Hematopoietic multipotent progenitor cell treated with erythropoietin and hydrocortisone succinate and interleukin-3 and kit ligand, for 17 days (in vitro differentiated cells): Measurements from ENCODE around the gene PBRM1.

Source experiments
- DNase-seq: peaks from one replicate; pipeline ENCODE4 v3.0.0-alpha.2; 2015; ENCODE audit warnings: low spot score

The PBRM1 gene

DNA sequence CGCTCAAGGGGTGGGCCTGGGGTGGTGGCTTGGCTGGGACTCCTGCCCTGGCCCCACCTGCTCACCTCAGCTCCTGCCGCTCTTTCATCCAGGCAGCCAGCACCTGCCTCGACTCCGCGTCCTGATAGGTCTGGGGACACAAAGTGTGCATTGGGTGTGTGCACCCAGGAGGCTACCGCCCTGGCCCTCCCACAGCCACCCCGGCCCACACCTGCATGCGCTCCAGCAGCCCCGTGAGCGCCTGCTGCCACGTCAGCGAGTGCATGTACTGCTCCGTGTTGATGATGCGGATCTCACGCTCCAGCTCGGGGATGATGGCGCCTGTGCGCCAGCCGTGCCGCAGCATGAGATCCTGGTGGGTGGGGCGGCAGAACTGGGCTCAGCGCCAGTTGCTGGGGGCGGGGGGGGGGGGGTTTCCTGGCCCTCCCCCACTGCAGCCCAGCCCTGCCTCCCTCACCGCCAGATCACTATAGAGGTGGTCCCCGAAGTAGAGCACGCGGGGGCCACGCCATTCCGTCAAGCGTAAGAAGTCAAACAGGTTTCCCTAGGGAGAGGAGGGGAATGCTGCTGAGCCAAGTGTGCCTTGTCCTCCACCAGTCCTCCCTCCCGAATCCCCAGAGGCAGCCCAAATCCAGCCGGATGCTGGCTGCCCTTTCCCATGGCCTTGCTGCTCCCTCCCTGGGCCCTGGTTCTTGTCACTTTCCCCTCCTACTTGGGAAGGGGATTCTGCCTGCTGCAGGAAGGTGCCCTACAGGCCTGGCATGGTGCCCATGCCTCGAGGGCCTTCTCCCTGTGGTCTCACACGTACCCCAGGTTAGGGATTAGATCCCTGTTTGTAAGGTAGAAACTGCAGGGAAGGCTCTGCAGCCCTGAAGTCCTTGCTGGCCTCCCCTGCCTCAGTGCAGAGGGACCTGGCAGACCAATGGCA is 160.7 kb downstream of the PBRM1 start:
- no peak for DNase-seq

DNA sequence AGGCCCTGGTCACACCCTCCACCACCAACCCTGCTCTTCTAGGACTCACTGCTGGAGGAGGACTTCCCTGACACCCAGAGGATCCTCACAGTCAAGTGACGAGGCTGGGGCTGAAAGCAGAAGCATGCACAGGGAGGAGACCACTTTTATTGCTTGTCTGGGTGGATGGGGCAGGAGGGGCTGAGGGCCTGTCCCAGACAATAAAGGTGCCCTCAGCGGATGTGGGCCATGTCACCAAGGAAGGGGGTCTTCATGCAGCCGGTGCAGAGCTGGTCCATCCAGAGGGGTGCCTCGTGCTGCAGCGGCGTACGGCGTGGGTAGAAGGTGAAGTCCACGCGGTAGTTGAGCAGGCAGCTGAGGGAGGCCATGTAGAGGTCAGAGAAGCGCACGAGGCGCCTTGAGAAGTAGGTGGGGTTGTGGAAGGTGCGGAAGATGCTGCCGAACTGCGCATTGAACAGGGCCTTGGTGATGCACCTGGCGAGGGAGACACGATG is 161.4 kb downstream of the PBRM1 start:
- no peak for DNase-seq

GRCh38 chr3:52523386-52524257 is 162.1 kb downstream of the PBRM1 start:
- no peak for DNase-seq

- no peak for DNase-seq
These were observed 163.0 kb downstream of the PBRM1 start for GRCh38 chr3:52522651-52523251.

DNA sequence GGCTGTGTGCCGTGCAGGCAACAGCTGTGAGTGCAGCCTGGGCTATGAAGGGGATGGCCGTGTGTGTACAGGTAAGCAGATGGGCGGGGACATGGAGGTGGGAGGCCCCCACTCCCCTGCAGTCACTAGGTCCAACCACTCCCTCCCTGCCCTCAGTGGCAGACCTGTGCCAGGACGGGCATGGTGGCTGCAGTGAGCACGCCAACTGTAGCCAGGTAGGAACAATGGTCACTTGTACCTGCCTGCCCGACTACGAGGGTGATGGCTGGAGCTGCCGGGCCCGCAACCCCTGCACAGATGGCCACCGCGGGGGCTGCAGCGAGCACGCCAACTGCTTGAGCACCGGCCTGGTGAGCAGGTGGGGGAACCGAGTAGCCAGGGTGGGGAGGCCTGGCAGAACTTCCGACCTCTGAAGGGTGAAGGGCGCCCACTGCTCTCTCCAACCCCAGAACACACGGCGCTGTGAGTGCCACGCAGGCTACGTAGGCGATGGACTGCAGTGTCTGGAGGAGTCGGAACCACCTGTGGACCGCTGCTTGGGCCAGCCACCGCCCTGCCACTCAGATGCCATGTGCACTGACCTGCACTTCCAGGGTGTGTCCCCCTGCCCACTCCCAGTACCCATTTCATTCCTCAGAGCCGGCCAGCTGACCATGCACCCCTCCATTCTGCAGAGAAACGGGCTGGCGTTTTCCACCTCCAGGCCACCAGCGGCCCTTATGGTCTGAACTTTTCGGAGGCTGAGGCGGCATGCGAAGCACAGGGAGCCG is 163.6 kb downstream of the PBRM1 start:
- DNase-seq = no peak

- DNase-seq = no peak
These were observed 164.3 kb downstream of the PBRM1 start for GRCh38 chr3:52521488-52521824.

GRCh38 chr3:52520716-52521487 is 164.8 kb downstream of the PBRM1 start:
- no peak for DNase-seq

- no peak for DNase-seq
These were observed 165.5 kb downstream of the PBRM1 start for GRCh38 chr3:52520141-52520667.

DNA sequence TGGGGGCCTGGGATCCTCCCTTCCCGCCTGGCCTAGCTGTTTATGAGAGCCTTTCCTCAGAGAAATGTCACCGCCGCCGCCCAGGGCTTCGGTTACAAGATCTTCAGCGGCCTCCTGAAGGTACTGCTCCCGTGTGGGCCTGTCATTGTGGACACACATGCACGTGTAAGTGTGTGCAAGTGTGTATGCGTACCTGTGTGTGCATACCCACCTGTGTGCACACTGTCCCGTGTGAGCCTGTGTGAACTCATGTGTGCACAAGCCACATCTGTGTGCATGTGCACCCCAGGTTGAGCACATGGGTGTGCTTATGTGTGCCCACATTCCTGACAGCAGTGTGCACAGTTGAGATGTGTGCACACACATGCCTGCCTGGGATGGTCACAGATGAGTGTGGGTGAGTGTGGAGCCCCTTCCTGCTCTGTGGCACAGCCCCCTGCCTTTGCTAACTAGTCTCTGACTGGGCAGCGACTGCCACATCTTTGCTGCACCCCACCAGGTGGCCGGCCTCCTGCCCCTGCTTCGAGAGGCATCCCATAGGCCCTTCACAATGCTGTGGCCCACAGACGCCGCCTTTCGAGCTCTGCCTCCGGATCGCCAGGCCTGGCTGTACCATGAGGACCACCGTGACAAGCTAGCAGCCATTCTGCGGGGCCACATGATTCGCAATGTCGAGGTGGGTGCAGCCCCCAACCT is 166.1 kb downstream of the PBRM1 start:
- no peak for DNase-seq

DNA sequence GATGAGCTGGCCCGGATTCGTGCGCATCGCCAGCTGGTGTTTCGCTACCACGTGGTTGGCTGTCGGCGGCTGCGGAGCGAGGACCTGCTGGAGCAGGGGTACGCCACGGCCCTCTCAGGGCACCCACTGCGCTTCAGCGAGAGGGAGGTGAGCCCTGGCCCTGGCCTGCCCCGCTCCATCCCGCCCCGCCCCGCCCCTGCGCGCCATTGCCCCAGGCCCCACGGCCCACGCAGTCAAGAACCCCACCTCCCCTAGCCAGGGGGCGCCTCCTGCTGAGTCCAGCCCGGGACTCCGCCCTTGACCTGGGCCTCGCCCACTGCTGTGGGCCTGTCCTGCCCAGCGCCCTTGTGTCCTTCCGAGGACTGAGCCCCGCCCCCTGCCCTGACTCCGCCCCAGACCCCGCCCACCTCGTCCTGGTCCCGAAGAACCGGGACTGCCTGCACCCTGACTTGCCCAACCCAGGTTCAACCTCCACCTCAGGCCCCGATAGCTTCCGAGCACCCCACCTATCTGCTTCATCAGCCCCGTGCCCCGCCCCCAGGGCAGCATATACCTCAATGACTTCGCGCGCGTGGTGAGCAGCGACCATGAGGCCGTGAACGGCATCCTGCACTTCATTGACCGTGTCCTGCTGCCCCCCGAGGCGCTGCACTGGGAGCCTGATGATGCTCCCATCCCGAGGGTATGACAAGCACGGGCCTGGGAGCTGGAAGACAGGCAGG is 166.8 kb downstream of the PBRM1 start:
- no peak for DNase-seq

GRCh38 chr3:52517796-52518722 is 167.7 kb downstream of the PBRM1 start:
- no peak for DNase-seq

GRCh38 chr3:52516509-52517195 is 169.1 kb downstream of the PBRM1 start:
- DNase-seq = no peak

DNA sequence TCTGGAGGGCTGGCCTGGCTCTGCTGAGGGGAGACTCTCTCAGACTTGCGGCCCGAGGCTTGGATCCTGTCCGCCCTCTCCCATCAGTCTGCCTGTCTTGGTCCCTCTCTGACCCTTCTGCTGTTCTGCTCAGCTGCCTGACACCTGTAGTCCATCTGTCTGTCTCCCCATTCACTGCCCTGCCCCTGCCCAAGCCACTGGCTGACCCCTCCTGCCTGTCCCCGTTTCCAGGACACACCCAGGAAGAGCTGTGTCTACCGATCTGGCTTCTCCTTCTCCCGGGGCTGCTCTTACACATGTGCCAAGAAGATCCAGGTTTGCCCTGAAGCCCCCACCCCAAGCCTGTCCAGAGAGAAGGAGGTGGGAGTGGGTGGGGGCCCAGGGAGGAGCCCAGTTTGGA is 170.5 kb downstream of the PBRM1 start:
- no peak for DNase-seq

- DNase-seq = no peak
These were observed 171.1 kb downstream of the PBRM1 start for GRCh38 chr3:52514576-52514975.

GRCh38 chr3:52513281-52513680 is 172.4 kb downstream of the PBRM1 start:
- no peak for DNase-seq

DNA sequence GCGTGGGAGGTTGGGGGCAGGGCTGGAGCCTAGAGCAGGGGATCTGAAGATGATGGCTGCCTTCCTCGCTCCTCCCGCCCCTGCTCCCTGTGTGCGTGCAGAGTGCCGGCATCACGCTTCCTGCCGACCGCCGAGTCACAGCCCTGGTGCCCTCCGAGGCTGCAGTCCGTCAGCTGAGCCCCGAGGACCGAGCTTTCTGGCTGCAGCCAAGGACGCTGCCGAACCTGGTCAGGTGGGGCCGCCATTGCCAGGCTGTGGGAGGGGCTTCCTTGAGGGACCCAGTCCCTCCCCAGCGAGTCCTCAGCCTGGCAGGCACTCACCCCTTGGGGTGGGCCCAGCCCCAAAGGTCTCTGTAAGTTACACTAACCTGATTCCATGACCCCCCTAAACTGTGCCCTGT is 173.0 kb downstream of the PBRM1 start:
- DNase-seq = no peak

DNA sequence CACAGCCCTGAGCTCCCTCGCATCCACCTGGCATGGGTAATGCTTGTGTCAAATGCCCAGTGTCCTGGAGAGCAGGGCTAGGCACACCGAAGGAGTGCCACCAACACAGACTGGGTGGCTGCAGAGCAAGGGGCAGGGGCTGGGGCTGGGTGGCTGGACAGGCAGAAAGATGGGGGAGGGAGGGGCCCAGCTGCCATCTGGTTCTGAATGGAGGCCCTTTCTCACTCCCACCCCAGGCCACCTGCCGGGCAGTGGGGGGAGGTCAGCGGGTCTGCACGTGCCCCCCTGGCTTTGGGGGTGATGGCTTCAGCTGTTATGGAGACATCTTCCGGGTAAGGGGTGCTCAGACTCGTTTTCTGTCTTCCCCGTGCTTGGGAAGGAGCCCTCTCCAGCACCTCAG is 173.6 kb downstream of the PBRM1 start:
- no peak for DNase-seq

DNA sequence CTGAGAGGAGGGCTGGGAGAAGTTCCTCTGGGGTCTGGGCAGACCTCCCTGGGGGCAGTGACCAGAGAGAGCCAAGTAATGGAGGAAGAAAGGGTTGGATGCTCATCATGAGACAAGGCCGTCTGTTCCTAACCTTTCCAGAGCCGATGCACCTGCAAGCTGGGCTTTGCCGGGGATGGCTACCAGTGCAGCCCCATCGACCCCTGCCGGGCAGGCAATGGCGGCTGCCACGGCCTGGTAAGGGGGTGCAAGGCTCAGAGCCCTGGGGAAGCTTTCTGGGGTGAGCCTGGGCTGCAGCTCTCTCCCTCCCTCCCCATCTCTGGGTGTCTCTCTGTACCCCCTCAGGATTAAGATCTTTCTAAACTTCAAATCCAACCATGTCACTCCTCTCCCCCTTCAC is 174.2 kb downstream of the PBRM1 start:
- no peak for DNase-seq
